GM21515 (cell line): ENCODE results near the gene PDHX.
"Not testable (repeated sequence)": the region's sequence is repeated elsewhere in the genome, so short reads cannot be mapped to it uniquely, and the experiment has no call there.

ENCODE experiments used
- ATAC-seq: cut with Tn5 transposase; IDR thresholded peaks from one replicate; pipeline ENCODE4 v1.9.1; 2021; ENCODE audit not compliant: unreplicated experiment

PDHX gene

DNA sequence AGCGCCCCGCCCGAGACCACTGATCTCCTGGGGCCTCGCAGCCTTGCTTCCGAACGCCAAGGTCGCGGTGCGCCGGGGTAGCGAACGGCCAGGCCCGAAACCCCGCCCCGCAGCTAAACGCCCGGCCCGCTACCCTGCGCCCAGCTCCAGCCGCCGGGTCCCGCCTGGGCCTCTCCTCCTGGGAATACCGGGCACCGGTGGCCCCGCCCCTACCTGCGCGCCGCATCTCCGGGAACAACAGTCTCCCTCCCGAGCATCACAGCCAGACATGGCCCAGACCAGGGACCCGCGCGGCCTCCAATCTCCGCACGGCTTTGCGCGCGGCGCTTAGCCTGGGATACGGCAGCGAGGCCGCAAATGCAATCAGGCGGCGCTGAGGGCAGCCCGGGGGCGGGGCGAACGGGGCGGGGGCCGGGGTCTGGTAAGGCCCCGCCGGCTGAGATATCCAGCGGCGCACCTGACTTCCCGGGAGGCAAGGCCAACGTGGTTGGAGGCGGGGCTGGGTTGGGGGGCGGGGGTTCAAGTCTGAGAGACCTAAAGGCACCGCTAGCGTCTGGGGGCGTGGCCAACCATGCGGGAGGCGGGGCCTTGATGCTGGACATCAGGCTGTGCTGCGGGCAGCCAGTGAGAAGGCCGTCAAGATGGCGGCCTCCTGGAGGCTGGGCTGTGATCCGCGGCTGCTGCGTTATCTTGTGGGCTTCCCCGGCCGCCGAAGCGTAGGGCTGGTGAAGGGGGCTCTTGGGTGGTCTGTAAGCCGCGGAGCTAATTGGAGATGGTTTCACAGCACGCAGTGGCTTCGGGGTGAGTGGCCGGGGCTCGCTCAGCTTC lies at the start of gene PDHX, which contains the start of gene APIP:
TSS of gene PDHX (plus strand) at position 604 of the 828 bp plus-strand sequence. CDS start at position 642, 38 bp downstream.
TSS of gene APIP (minus strand) at position 365 of the 828 bp plus-strand sequence. CDS start at position 270, 95 bp downstream.
- ATAC-seq = peak; percentile 94

DNA sequence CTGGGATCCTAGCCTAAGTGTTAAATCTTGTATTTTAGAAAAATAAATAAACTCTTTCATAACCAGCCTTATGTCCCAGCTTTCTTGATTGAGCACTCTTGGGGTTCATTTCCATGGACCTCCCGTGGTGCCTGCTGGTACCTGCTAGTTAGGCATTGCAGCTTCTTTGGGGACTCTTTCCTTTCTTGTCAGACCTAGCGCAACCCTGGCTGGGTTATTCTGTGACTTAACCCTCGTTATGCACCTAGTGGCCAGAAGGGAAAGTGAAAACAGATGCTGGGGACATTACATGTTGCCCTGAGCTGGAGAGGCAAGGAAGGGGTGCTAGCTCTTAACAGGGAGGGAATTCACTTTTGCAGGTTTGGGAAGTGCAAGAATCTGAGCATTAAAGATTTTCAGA lies 47.0 kb upstream of the PDHX start:
- ATAC-seq = no peak

DNA sequence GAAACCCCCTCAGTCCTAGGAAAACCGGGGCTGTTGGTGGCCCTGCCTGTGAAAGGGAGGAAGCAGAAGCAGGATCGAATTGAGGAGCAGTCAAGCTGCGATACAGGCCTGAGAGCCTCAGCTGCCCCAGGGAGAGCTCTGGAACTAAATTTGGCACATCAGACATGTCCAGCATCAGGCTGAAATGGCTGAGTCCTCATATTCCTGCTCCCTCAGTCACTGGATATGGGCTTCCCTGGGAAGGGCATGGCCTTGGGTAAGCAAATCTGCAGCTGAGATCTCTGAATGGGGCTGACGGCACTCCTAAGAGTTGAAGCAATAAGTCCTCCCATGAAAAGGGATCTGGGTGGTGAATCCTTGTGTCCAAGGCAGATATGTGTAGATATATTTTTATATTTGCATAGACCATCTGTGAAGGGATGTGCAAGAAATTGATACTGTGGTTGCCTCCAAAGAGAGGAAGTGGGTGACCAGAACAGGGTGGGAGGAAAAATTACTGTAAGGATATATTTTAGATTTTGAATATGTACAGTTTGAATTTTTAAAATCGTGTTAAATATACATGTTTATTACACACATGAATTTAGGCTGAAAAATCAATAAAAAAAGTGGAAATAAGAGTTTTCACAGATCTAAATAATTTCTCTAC lies 45.7 kb upstream of the PDHX start:
- ATAC-seq = no peak

DNA sequence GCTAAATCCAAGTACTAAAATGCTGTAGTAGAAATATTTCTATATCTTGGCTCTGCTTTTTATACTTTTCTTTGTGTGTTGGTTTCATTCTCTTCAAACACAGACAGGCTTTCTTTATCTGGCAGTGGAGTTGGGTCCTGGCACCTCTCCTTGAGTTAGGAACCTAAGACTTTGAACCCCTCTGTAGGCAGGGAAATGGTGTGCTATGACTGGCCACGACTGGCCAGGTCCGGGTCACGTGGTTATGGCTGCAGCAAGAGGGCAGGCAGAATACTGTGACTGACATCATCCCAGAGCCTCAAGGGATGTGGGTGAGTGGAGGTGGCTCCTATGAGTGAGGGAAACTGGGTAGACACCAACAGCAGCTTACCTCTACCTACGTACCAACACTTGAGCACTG lies 42.2 kb upstream of the PDHX start:
- no peak for ATAC-seq

DNA sequence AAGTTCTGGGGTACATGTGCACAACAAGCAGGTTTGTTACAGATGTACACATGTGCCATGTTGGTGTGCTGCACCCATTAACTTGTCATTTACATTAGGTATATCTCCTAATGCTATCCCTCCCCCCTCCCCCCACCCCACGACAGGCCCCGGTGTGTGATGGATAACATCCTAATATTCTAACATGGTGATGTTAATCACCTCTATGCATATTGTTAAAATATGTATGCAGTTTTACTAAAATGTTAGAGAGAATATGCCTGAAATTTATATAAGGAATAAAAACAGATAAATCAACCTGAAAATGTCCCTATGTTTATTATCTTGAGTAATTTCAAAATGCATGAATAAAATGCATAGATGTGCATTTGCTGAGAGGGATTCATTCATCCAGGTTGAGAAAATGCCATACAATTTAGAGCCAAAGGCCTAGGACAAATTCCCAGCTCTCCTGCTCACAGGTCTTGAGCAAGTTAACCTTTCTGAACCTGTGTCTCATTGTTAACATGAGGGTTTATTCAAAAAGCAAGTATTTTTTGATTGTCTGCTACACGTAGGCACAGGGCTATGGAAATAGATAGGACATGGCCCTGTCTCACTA lies 38.9 kb upstream of the PDHX start:
- no peak for ATAC-seq

DNA sequence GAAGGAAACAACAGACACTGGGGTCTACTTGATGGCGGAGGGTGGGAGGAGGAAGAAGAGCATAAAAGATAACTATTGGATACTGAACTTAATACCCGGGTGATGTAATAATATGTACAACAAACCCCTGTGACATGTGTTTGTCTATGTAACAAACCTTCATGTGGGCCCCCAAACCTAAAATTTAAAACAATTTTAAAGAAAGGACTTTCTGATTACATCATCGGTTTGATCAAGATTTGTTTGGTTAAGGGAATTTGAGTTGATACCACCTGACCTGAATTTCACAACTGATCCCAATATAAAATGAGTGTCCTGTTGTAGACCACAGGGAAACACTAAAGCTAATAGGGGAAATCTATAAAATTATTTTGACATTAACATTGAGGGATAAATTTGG lies 34.5 kb upstream of the PDHX start:
- ATAC-seq = no peak

DNA sequence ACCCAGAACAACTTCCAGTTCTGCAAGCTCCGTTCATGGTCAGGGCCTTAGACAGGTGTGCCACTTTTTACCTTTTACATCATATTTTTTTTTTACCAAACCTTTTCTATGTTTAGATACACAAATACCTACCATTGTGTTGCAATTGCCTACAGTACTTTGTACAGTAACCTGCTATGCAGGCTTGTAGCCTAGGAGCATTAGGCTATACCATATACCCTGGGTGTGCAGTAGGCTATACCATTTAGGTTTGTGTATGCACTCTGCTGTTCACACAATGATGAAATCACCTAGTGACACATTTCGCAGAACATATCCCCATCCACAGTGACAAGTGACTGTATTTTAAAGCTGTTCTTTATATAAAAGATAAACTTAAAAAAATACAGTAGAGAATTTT lies 29.8 kb upstream of the PDHX start:
- ATAC-seq = no peak

DNA sequence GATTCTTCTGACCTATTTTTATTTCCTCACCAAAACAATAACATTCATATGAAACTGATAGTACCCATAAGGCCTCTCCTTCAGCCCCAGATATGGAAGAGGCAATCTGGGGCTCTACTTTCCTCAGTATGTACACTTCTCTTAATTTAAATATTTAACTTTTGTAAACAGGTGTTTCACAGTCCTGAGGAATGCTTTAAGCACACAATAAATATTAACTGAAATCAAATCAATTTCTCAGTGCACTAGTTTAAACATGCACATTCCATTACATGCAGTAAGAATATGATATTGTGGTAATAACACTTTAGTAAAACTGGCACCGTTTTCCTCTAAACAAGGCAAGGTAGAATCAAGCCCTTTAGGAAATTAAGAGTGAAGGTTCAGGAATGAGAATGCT lies 29.2 kb upstream of the PDHX start:
- no peak for ATAC-seq

DNA sequence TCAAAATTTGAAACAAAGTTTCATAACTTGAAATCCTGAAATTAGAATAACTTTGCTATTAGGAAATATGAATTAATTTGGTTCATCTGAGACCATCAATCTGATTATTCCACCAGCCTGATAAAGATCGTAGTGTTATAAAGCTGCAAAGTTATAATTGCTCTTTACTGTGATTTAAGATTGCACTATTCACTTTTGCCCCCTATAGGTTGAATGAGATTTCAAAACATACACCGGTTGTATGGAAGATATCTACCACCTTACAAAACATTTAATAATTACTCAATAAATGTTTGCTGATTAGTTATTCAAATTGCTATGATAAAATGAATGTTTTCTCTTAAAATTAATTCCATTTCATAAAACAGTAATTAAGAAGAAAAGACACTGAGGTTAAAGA lies 26.3 kb upstream of the PDHX start:
- no peak for ATAC-seq

DNA sequence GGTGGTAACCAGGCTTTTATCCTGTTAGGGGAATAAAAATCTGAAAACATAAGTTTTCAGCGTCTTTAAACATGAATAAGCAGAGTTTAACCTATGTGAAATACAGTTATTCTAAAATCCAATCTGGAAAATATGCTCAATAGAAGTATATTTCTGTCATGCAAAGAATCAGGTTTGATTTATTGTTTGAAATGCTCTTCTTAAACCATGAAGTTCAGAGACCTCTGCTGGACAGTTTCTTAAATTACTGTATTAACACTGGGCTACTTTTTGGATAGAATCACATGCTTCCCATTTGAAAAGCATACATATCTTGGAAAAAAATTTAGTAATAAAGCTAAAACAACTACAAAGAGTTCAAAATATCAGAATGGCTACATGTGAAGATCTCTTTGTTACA lies 25.6 kb upstream of the PDHX start:
- no peak for ATAC-seq

DNA sequence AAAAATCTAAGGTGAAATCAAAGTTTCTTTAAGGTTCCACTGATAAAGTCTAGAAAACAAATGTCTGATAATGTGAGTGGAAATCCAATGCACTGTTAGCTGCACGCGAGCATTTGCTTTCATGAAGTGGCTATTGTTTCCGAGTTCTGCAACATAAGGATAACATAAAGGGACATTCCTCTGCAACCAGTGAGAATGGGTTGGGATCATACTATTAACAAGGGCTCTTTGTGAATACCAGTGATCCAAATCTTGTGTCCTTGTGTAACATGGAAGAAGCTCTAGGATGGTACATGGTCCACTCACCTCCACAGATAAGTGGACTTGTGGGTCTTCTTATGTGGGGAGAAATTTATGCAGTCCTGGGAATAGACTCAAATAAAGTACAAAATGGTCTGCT lies 24.8 kb upstream of the PDHX start:
- ATAC-seq = no peak

DNA sequence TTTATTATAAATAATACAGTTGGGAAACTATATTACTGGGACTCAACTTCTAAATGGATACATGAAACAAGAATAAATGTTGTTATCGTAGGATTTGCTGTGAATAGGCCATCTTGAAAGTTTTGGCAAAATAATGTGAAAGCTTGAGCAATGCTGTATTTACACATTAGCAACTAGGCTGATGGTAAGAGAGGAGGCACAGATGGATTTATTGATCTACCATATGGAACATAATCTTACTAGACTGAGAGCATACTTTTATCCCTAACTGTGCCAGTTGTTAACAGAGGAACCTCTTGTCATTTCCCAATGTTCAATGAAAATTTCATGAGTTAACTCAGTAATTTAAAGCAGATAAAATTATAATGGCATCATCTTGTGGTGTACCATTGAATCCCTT lies 23.0 kb upstream of the PDHX start:
- no peak for ATAC-seq

DNA sequence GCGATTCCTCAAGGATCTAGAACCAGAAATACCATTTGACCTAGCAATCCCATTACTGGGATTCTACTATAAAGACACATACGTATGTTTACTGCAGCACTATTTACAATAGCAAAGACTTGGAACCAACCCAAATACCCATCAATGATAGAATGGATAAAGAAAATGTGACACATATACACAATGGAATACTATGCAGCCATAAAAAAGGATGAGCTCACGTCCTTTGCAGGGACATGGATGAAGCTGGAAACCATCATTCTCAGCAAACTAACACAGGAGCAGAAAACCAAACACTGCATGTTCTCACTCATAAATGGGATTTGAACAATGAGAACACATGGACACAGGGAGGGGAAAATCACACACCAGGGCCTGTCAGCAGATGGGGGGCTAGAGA lies 20.2 kb upstream of the PDHX start:
- ATAC-seq = not testable (repeated sequence)

DNA sequence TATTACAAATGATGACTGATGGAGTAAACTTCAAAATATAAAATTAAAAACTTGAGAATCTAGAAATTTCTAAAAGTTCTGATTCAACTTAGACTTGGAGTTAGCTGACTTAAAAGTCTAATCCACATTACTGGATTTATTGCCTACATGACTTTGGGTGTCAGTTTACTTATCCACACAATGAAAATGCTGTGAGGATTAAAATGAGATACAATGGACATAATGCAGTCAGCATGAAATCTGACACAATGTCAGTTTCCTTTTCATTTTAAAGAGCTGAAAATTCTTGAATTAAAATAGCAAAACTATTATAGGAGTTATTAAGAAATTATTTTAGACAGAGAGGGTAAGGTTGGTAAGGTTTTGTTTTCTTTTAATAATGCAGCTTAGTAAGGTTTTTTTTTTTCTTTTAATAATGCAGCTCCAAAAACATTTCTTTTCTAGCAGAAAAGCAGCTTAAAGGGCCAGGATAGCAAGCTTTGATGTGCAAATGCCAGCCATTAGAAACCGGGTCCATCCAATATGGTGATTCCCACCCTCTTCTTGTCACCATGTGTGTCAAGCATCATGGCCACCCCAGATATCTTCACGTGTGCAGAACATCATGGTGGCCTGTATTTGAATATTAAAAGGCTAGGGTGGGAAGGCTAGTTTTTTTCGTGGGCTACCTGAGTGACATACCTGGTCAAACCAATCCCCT lies 19.1 kb upstream of the PDHX start:
- ATAC-seq = no peak

DNA sequence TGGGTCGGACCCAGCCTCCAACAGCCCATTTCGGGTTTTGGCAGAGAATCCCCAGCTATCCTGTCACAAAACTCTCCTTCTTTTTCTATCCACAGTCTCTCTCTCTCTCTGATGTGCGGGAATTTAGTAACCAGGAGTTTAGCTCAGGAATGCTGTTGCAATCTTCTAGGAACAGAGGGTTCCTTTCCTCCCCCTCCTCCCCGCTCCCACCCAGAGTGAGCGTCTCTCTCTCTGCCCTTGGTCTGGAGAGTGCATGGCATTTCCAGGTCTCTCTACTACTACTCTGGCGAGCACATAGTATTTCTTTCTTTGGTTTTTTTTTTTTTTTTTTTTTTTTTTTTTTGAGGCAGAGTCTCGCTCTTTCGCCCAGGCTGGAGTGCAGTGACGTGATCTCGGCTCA lies 17.9 kb upstream of the PDHX start:
- no peak for ATAC-seq

DNA sequence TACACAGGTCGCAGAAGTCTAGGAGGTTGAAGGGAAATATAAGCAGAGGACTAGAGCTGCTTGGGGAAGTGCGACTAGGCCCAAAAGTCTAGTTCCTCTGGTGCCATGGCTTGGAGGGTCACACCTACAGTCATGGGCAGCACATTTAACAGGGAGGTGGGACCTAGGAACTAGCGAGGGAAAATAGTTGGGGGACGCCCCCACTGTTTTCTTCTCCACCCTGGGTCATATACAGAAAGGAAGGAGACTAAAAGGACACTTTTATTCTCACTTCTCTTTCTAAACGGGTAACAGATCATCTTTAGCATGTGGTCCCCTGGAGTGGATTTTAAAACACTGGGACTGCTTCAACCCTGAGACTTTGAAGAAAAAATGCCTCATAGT lies 16.8 kb upstream of the PDHX start:
- ATAC-seq = no peak

DNA sequence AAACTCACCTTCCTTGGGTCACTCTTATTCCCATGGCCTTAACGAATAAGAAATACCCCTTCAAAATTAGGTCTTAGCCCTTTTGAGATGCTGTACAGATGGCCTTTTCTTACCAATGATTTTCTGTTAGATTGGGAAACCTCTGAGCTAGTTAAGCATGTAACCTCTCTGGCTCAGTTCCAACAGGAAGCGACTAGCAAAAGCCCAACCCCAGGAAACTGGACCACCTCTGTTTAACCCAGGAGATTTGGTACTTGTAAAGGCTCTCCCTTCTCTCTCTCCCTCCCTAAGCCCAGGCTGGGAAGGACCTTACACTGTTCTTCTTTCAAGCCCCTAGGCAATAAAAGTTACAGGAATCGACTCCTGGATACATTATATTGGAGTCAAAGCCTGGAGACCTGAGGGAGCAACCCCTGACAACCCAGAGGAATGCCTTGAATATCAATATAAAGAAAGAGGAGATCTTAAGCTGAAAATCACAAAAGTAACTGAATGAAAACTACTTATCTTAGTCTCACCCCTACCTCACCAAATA lies 11.9 kb upstream of the PDHX start:
- no peak for ATAC-seq

DNA sequence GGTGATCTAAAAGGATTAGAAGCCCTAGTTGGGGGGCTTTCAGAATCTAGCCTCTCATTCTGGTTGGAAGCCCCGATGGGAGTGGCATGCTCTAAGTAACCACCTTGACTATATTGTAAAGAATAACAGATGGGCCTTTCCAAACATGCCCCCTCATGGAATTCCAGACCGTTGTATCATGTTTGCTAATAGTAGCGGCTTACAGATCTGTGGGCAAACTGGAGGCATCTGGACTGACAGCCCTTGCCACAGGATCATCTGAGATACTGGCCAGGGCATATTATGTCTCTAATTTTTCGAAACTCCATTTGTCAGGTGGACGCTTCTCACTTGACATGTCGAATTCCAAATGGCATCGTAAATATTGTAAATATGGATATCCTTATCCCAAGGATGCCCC lies 10.8 kb upstream of the PDHX start:
- no peak for ATAC-seq

DNA sequence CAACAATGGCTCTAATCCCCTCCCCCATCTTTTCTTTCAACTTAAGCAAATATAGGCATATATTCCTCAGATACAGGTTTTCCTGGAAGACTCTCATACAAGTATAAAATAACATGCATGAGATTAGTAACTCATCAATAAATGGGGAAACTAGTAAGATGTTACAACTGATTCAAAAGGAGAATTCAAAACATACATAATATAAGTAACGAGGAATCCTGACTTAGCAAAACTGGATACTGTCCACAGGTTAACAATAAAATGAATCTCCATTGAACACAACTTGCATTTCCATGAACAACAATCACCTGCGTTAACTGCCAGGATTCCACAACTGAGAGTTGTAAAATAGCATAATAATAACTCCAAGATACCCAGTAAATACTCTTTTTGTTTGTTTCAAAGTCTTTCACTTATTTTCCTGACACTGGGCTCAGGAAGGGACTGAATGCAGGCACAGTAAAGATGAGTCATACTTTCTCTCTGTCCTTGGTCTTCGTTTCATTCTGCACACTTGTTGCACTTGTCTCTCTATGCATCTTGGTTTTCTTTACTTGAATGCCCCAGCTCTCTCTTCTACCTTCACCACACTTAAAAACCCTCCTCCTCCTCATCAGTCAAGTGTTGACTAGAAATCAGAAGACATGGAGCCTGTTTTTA lies 8.4 kb upstream of the PDHX start:
- ATAC-seq = no peak

DNA sequence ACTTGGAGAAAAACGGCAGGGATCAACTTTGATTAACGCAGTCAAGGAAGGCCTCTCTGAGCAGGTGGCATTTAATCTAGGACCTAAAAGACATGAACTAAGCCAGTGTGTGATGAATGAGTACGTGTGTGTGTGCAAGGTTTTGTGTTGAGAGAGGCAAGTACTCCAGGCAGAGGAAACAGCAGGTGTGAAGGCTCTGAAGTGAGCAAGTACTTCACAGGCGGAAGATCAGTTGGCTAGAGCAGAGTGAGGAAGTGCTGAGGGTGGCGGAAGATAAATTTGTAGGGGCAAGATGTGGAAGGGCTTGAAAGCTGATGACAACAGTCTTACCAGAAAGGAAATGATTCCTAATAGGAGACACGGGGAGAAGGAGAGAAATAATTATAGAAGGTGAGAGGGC lies 7.0 kb upstream of the PDHX start:
- ATAC-seq = no peak

DNA sequence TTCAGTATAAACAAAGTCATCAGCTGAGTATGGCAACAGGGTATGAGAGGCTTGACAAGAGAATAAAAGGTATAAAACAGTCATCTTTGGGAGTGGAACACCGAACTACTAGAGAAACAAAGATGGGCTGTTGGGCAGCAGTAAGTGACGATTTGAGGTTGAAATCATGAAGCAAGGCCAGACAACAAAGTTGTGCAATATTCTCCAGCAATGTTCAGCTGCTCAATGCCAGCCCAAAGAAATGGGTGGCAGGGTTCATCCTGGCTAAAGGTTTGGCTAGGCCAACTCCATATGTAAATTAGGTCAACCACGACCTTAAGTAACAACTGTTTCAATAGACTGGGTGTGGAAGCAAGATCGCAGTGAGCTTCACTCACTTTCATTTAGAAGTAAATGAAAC lies 6.5 kb upstream of the PDHX start:
- no peak for ATAC-seq
